ENCODE measurements around the gene VCX2.
"Not testable (repeated sequence)": the region's sequence is repeated elsewhere in the genome, so short reads cannot be mapped to it uniquely, and the experiment has no call there.

Gene VCX2

GRCh38 chrX:8171169-8171568 is at the start of gene VCX2:
Gene VCX2, minus strand, starts transcription at chrX:8171267. Its CDS starts 624 bp downstream, at chrX:8170643.
- H3K4me3 ChIP-seq (ENCODE audit: control insufficient read depth, low read depth, low read length) = not testable (repeated sequence)

DNA sequence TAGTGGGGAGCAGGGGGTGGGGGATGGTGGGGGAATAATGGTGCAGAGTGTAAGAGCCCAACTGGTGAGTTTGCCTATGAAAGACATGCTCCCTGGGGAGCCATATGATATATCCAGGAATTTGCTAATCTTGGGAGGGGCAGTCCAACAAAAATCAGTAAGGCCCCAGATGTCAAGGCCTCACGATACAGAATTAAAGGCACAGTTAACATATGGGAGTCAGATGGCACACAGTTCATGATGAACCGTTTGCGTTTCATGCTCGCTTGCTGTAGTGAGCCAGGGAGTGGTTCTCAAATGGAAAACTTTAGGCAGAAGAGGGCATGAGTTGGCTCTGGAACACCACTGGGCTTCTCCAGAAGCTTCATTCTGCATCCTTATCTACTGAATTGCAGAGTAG is 33.9 kb upstream of the VCX2 start:
- H3K4me3 ChIP-seq (ENCODE audit: control insufficient read depth, low read depth, low read length) = no peak overlapping the region
- TF ChIP-seq CTCF (conservative IDR thresholded peaks at IDR 0.05; ENCODE audit: control insufficient read depth, insufficient read depth, low read depth, low read length) = no peak
- no peak for DNase-seq (ENCODE audit: low read depth)

More at GRCh38 chrX:8171169-8171568, at the start of gene VCX2:
- DNase-seq (ENCODE audit: low read depth) = not testable (repeated sequence)

- DNase-seq (ENCODE audit: low read depth) = no peak
- H3K4me3 ChIP-seq (ENCODE audit: control insufficient read depth, low read depth, low read length) = no peak overlapping the region
- no peak for TF ChIP-seq CTCF (conservative IDR thresholded peaks at IDR 0.05; ENCODE audit: control insufficient read depth, insufficient read depth, low read depth, low read length)
Observed at GRCh38 chrX:8204169-8204935, 33.3 kb upstream of the VCX2 start.

GRCh38 chrX:8201896-8202331 is 30.8 kb upstream of the VCX2 start:
- H3K4me3 ChIP-seq (ENCODE audit: control insufficient read depth, low read depth, low read length) = no peak overlapping the region
- TF ChIP-seq CTCF (conservative IDR thresholded peaks at IDR 0.05; ENCODE audit: control insufficient read depth, insufficient read depth, low read depth, low read length) = no peak
- DNase-seq (ENCODE audit: low read depth) = no peak

GRCh38 chrX:8196776-8197175 is 25.7 kb upstream of the VCX2 start:
- no peak overlapping the region for H3K4me3 ChIP-seq (ENCODE audit: control insufficient read depth, low read depth, low read length)
- TF ChIP-seq CTCF (conservative IDR thresholded peaks at IDR 0.05; ENCODE audit: control insufficient read depth, insufficient read depth, low read depth, low read length) = no peak
- DNase-seq (ENCODE audit: low read depth) = no peak

GRCh38 chrX:8194216-8194615 is 23.1 kb upstream of the VCX2 start:
- no peak overlapping the region for H3K4me3 ChIP-seq (ENCODE audit: control insufficient read depth, low read depth, low read length)
- DNase-seq (ENCODE audit: low read depth) = no peak
- TF ChIP-seq CTCF (conservative IDR thresholded peaks at IDR 0.05; ENCODE audit: control insufficient read depth, insufficient read depth, low read depth, low read length) = no peak

DNA sequence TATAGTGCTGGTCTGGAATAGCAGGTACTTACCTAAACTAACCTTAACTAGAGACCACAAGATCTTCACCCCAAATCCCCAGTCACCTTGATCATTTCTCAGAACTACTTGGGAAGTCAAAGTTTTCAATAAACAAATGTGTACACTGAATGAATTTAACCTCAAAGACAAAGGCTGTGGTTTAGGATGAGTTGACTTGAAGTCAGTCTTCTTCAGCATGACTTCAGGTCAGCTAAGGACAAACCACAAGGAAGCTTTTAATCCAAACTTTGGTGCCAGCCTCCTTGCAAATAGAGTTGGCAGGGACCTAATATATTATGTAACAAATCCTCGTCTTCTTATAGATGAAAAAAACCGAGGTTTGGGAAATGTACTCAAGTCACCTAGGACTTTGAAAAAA is 21.2 kb upstream of the VCX2 start:
- H3K4me3 ChIP-seq (ENCODE audit: control insufficient read depth, low read depth, low read length) = no peak overlapping the region
- TF ChIP-seq CTCF (conservative IDR thresholded peaks at IDR 0.05; ENCODE audit: control insufficient read depth, insufficient read depth, low read depth, low read length) = no peak
- no peak for DNase-seq (ENCODE audit: low read depth)

Measured in fibroblast of mammary gland (primary cell).